22Rv1 (cell line): ENCODE results near the gene C1QL1.

Experiments
- CTCF ChIP-seq: fragments of 450-650 bp; IDR thresholded peaks from 2 replicates; pipeline ENCODE4 v1.5.1; 2017; ENCODE audit warnings: mild to moderate bottlenecking
- ZFX ChIP-seq: fragments of 450-650 bp; IDR thresholded peaks from 2 replicates; pipeline ENCODE4 v1.6.1; 2017; ENCODE audit warnings: antibody characterized with exemption, borderline replicate concordance

- TF ChIP-seq CTCF = no peak
- TF ChIP-seq ZFX = no peak
These were observed 48.1 kb upstream of the C1QL1 start for GRCh38 chr17:45016237-45016636.
